Fibroblast of mammary gland (primary cell): ENCODE data around the gene SUGCT.

Source experiments
- DNase-seq: peaks from one replicate; pipeline ENCODE4 v3.0.0-alpha.2; 2010; ENCODE audit warnings: low read depth
- H3K4me3 ChIP-seq: 2 replicates; pipeline ENCODE4 v1.5.1; 2011; ENCODE audit warnings: low read depth, mild to moderate bottlenecking, low read length, moderate library complexity; ENCODE audit not compliant: control insufficient read depth
- CTCF ChIP-seq: conservative IDR thresholded peaks from 2 replicates; pipeline ENCODE4 v1.5.1; 2011; ENCODE audit warnings: low read depth, low read length, inconsistent platforms; ENCODE audit not compliant: control insufficient read depth, insufficient read depth

The SUGCT gene

GRCh38 chr7:40421433-40421832 lies 286.6 kb downstream of the SUGCT start:
- no peak for TF ChIP-seq CTCF
- no peak overlapping the region for H3K4me3 ChIP-seq
- DNase-seq, result no peak

- no peak for TF ChIP-seq CTCF
- H3K4me3 ChIP-seq, result no peak overlapping the region
- no peak for DNase-seq
These were observed 290.9 kb downstream of the SUGCT start for GRCh38 chr7:40425696-40426095.

GRCh38 chr7:40428421-40428820 lies 293.6 kb downstream of the SUGCT start:
- TF ChIP-seq CTCF, result no peak
- DNase-seq, result no peak
- H3K4me3 ChIP-seq, result no peak overlapping the region

GRCh38 chr7:40429826-40430225 lies 295.0 kb downstream of the SUGCT start:
- no peak for TF ChIP-seq CTCF
- no peak overlapping the region for H3K4me3 ChIP-seq
- peak; percentile 17 for DNase-seq

- no peak for DNase-seq
- no peak overlapping the region for H3K4me3 ChIP-seq
- TF ChIP-seq CTCF, result no peak
These were observed 297.2 kb downstream of the SUGCT start for GRCh38 chr7:40432046-40432445.

- no peak overlapping the region for H3K4me3 ChIP-seq
- no peak for DNase-seq
- TF ChIP-seq CTCF, result no peak
These were observed 301.9 kb downstream of the SUGCT start for GRCh38 chr7:40436710-40437109.

- TF ChIP-seq CTCF, result no peak
- DNase-seq, result peak; percentile 96
- no peak overlapping the region for H3K4me3 ChIP-seq
These were observed 302.7 kb downstream of the SUGCT start for GRCh38 chr7:40437498-40437897.
